Muscle layer of colon (tissue), 2 donors: ENCODE data around the gene RETREG3.
"Not testable (repeated sequence)": the region's sequence is repeated elsewhere in the genome, so short reads cannot be mapped to it uniquely, and the experiment has no call there.

Experiments
- H3K27ac ChIP-seq: one replicate; pipeline ENCODE4 v1.7.0; 2013; ENCODE audit warnings: low read depth, mild to moderate bottlenecking, low read length, moderate library complexity
- H3K27me3 ChIP-seq, 2 donors: one replicate each; pipeline ENCODE4 v1.7.0; 2013; ENCODE audit warnings: low read length in 2 of 2, mild to moderate bottlenecking in 2 of 2; ENCODE audit not compliant: insufficient read depth in 2 of 2, control insufficient read depth in 1 of 2
- H3K36me3 ChIP-seq: one replicate; pipeline ENCODE4 v1.7.0; 2013; ENCODE audit warnings: mild to moderate bottlenecking, low read length; ENCODE audit not compliant: insufficient read depth
- H3K4me1 ChIP-seq: one replicate; pipeline ENCODE4 v1.7.0; 2013; ENCODE audit warnings: mild to moderate bottlenecking, low read length; ENCODE audit not compliant: insufficient read depth
- H3K4me3 ChIP-seq, 2 donors: one replicate each; pipeline ENCODE4 v1.7.0; 2013; ENCODE audit warnings: low read length in 2 of 2, low read depth in 1 of 2, mild to moderate bottlenecking in 1 of 2, moderate library complexity in 1 of 2
- H3K9ac ChIP-seq: one replicate; pipeline ENCODE4 v1.7.0; 2013; ENCODE audit warnings: low read length
- H3K9me3 ChIP-seq: one replicate; pipeline ENCODE4 v1.7.0; 2013; ENCODE audit warnings: mild to moderate bottlenecking, low read length
- donor health status: abdominal sarcoma.
- donor health status: Adenocarcinoma of cecum.

RETREG3 gene

GRCh38 chr17:42545755-42546505, 63.2 kb downstream of the RETREG3 start:
- not testable (repeated sequence) for H3K4me1 ChIP-seq, H3K4me3 ChIP-seq, H3K9ac ChIP-seq, H3K27me3 ChIP-seq, H3K27ac ChIP-seq, H3K9me3 ChIP-seq
- H3K36me3 ChIP-seq = peaks cover 19% of the 10 kb centered on the region

GRCh38 chr17:42544874-42545283, 64.3 kb downstream of the RETREG3 start:
- Histone ChIP-seq H3K36me3 (peaks cover 23% of the 10 kb centered on the region), H3K4me3 (no peak overlapping the region), H3K9ac (no peak overlapping the region), H3K27me3 (peaks cover 0 to 10% of the 10 kb centered on the region in 2 donors), H3K4me1 (peaks cover 4% of the 10 kb centered on the region), H3K9me3 (no peaks in the 10 kb centered on the region), H3K27ac (no peak overlapping the region)

- H3K9ac ChIP-seq = no peak overlapping the region
- peaks cover 37% of the 10 kb centered on the region for H3K36me3 ChIP-seq
- H3K27ac ChIP-seq = no peak overlapping the region
- H3K27me3 ChIP-seq = peaks cover 0 to 7% of the 10 kb centered on the region in 2 donors
- H3K4me1 ChIP-seq = no peaks in the 10 kb centered on the region
- no peaks in the 10 kb centered on the region for H3K9me3 ChIP-seq
- H3K4me3 ChIP-seq = no peak overlapping the region
Measured at GRCh38 chr17:42543190-42544079, 65.7 kb downstream of the RETREG3 start.

- no peaks in the 10 kb centered on the region for H3K27me3 ChIP-seq
- peaks cover 8% of the 10 kb centered on the region for H3K4me1 ChIP-seq
- H3K4me3 ChIP-seq = no peak overlapping the region
- H3K36me3 ChIP-seq = peaks cover 38% of the 10 kb centered on the region
- H3K9me3 ChIP-seq = no peaks in the 10 kb centered on the region
- no peak overlapping the region for H3K27ac ChIP-seq
- no peak overlapping the region for H3K9ac ChIP-seq
Measured at GRCh38 chr17:42541041-42541833, 67.9 kb downstream of the RETREG3 start.

GRCh38 chr17:42540558-42540957, 68.6 kb downstream of the RETREG3 start:
- Histone ChIP-seq H3K4me1 (peaks cover 11% of the 10 kb centered on the region), H3K36me3 (peaks cover 38% of the 10 kb centered on the region)
- not testable (repeated sequence) for H3K27ac ChIP-seq, H3K4me3 ChIP-seq, H3K27me3 ChIP-seq, H3K9ac ChIP-seq, H3K9me3 ChIP-seq

GRCh38 chr17:42538482-42538881, 70.7 kb downstream of the RETREG3 start:
- Histone ChIP-seq H3K27ac (no peak overlapping the region), H3K4me3 (peak overlapping the region in 1 of 2 donors; percentile 16), H3K27me3 (no peaks in the 10 kb centered on the region), H3K9me3 (no peaks in the 10 kb centered on the region), H3K4me1 (peaks cover 17% of the 10 kb centered on the region), H3K36me3 (peaks cover 35% of the 10 kb centered on the region), H3K9ac (no peak overlapping the region)

GRCh38 chr17:42537826-42538451, 71.2 kb downstream of the RETREG3 start:
- H3K27me3 ChIP-seq = no peaks in the 10 kb centered on the region
- H3K36me3 ChIP-seq = peaks cover 30% of the 10 kb centered on the region
- H3K27ac ChIP-seq = no peak overlapping the region
- H3K9ac ChIP-seq = no peak overlapping the region
- peaks cover 17% of the 10 kb centered on the region for H3K4me1 ChIP-seq
- H3K9me3 ChIP-seq = no peaks in the 10 kb centered on the region
- H3K4me3 ChIP-seq = peak overlapping the region in 1 of 2 donors; percentile 16

GRCh38 chr17:42537156-42537805, 71.9 kb downstream of the RETREG3 start:
- peaks cover 17% of the 10 kb centered on the region for H3K4me1 ChIP-seq
- H3K27ac ChIP-seq = peak overlapping the region; percentile 92
- H3K9ac ChIP-seq = peak overlapping the region; percentile 54
- no peaks in the 10 kb centered on the region for H3K9me3 ChIP-seq
- peak overlapping the region; percentile 52 to 75 for H3K4me3 ChIP-seq
- no peaks in the 10 kb centered on the region for H3K27me3 ChIP-seq
- H3K36me3 ChIP-seq = peaks cover 26% of the 10 kb centered on the region

- H3K27ac ChIP-seq = peak overlapping the region; percentile 92
- H3K9ac ChIP-seq = peak overlapping the region; percentile 54
- H3K27me3 ChIP-seq = no peaks in the 10 kb centered on the region
- no peaks in the 10 kb centered on the region for H3K9me3 ChIP-seq
- H3K36me3 ChIP-seq = peaks cover 25% of the 10 kb centered on the region
- peaks cover 19% of the 10 kb centered on the region for H3K4me1 ChIP-seq
- H3K4me3 ChIP-seq = peak overlapping the region; percentile 52 to 75
Measured at GRCh38 chr17:42536372-42537155, 72.6 kb downstream of the RETREG3 start.

GRCh38 chr17:42536048-42536371, 73.2 kb downstream of the RETREG3 start, which contains the start of gene NAGLU:
TSS of gene NAGLU (plus strand) at chr17:42536241. CDS start at chr17:42536273, 32 bp downstream.
- peak within 1 kb of the TSS; percentile 71 for H3K9ac ChIP-seq
- H3K9me3 ChIP-seq = no peaks in the 10 kb centered on the region
- H3K4me3 ChIP-seq = peak within 1 kb of the TSS; percentile 52 to 75
- peak within 1 kb of the TSS; percentile 92 for H3K27ac ChIP-seq
- peaks cover 23% of the 10 kb centered on the region for H3K4me1 ChIP-seq
- H3K36me3 ChIP-seq = peaks cover 19% of the 10 kb centered on the region
- H3K27me3 ChIP-seq = no peaks in the 10 kb centered on the region
